SK-MEL-5 (cell line): Measurements from ENCODE around the gene GRIK4. TPM values are rescaled to one million over a fixed set of nuclear protein-coding genes. Genes with fewer than 3 reads are reported as not detected.

Experiments used
- DNase-seq: peaks from one replicate; pipeline ENCODE4 v3.0.0-alpha.2; 2016; ENCODE audit warnings: low read depth, low spot score
- in situ Hi-C: cut with HindIII; loops from 2 replicates; pipeline ENCODE4 v1.10.0; 2016; ENCODE audit warnings: low sequenced_read_pairs, high pct_unique_total_duplicates, low pct_unique_long_range_greater_than_20kb
- total RNA-seq: library from RNA; depleted of rRNA; stranded (reverse); fragments of >200 nt; shearing (Covaris generic); gene quantifications from 2 replicates; pipeline ENCODE4 v1.2.3, GENCODE V29; 2014

Gene GRIK4
- total RNA-seq, 1 experiment from 2014 or later = not detected

- DNase-seq = no peak
- in situ Hi-C loops = no loop called here
These were observed 296.0 kb downstream of the GRIK4 start for GRCh38 chr11:120807414-120808150.

DNA sequence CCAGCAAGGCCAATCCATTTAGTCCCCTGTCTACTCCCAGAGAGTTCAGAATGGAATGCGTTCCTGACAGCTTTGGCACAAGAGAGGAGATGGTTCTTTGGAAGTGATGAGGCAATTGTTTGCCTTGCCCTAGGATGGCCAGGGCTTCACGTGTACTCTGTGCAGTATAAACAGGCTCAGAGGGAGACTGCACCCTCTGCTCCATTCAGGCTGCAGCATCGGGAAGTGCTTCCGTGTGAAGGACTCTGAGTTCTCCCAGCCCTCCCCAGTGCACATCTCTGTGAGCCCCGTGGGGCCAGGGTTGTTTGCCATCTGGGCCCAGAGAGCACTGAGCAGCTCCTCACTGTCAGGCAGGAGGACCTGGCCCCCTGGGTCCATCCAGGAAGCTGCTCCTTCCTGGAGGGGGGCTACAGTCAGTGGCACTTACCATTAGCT, 297.1 kb downstream of the GRIK4 start:
- in situ Hi-C loops = no loop called here
- no peak for DNase-seq

DNA sequence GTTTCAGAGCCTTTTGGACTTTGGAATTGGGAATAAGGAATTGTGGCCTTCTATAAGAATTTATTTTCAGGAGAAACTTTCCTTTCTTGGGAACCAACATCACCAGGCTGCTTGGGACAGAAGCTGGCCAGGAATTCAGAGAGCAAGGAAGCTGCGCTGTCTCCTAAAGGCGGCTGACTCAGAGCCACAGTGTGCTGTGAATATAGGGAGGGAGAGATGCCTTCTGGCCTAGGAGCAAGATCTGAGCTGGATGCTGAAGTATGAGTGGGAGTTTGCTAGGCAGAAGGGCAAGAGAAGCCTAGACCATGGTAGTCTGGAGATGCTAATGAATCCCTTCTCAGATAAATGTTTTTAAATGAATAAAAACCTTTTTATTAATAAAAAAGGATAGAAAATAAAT, 298.7 kb downstream of the GRIK4 start:
- in situ Hi-C loops = no loop called here
- DNase-seq = no peak

DNA sequence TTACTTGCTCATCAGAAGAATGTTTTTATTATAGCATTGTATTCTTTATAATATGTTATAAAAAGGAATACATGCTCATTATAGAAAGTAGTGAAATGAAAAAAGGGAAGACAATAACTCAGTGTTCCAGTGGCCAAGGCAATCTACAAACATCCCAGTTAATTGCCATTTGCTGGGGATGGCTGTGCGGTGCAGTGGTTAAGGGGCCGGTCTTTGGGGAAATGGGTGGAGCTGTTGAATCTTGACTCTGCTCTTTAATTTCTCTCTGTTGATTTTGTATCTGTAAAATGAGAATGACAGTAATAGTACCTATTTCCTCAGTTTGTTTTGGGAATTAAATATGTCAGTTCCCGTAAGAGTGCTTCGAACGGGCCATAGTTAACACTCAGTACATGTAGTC, 299.7 kb downstream of the GRIK4 start:
- in situ Hi-C loops = no loop called here
- no peak for DNase-seq

DNA sequence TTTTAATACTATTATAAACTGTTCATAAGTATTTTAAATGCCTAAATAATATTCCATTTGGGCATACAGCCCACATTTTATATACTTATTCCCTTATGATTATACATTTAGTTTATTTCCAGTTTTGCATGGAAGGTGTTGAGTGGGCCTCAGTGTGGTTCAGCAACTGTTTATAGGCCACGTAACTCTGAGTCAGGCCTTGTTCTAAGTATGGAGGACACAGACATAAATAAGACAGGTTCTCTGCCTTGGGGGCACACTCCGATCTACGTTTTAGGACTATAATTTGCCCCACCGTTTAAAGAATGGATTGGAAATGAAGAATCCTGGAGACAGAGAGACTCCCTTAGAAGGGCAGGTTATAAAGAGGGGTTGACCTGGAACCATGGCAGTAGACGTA, 300.2 kb downstream of the GRIK4 start:
- in situ Hi-C loops = no loop called here
- DNase-seq = no peak

DNA sequence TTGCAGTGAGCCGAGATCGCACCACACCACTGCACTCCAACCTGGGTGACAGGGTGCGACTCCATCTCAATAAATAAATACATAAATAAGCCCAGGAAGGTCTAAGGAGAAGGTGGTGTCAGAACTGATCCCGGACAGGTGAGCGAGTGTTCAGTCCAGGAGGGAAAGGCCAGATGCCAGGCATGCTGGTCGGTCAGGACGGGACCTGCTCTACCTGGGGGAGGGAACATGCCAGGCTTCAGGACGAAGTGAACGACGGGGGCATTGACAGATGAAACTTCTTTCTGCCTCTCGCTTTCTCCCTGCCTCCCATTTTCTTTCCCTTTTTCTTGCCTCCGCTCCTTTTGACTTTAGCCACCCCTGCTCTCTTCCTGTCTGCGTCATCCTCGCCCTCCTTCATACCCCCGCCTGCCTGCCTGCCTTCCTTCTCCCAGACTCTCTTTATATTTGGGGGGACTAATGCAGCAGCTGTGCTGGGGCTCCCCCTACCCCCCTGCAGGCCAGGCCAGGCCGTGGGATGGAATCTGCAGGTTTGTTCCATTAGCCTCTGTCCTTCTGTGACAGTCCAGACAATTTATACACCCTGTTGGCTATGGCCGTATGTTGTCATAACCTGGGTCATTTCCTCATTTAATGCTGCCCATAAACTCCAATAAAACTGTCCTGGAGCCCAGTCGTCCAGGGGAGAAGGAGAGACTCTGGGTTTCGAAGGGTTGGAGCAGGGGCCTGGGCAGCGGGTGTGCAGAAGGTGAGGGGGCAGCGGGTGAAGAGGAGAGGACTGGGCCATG, 303.2 kb downstream of the GRIK4 start:
- DNase-seq = no peak
- in situ Hi-C loops = no loop called here

DNA sequence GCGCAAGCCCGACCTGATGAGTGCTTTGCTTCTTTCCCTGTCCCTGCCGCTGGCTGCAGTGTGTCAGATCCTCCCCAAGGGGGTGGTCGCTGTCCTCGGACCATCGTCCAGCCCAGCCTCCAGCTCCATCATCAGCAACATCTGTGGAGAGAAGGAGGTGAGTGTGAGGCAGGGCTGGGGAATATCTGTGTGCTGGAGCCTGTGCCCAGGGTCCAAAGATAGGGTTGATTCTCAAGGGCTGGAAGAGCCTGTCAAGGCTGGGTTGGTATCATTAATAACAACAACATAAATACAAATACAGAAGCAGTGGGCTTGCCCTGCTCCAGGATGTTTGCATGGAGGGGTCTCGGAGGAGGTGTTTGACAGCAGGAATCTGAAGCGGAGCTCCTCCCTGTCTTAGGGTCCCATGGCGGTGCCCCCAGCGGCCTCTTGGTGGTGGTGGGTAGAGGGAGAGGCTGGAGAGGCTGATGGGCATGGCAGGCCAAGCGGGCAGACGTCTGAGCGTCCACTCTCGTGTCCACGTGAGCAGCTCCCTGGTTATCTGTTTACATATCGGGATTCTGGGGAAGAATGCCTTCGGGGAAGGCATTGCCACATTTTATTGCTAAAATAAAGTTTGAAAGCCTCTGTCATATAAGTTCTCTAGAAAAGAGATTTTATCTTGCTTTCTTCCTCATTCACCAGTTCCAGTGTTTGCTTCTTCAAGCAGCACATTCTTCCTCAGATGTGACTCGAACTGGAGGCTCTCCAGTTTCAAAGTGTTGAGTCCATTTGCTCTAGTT, 304.0 kb downstream of the GRIK4 start:
- in situ Hi-C loops = no loop called here
- no peak for DNase-seq

- no peak for DNase-seq
- in situ Hi-C loops = no loop called here
These were observed 304.6 kb downstream of the GRIK4 start for GRCh38 chr11:120816176-120816575.

DNA sequence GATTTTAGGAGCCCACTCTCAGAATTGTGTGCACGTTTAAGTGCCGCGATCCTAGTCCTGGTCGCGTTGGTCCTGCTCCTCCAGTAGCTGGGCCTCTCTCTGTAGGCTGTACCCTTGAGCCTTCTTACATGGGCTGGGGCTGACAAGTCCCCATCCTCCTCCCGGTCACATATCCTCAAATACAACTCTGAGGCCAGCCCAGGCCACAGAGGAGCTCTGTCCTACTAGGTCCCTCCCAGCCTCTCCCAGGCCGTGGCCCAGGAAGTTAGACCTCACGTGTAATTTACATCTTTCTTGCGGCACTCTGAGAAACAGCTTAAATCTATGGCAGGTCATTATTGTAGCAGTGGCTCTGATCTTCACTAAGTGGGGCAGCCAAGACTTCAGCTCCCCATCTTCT, 305.2 kb downstream of the GRIK4 start:
- in situ Hi-C loops = no loop called here
- DNase-seq = no peak

GRCh38 chr11:120817158-120817557, 305.6 kb downstream of the GRIK4 start:
- no peak for DNase-seq
- in situ Hi-C loops = no loop called here

DNA sequence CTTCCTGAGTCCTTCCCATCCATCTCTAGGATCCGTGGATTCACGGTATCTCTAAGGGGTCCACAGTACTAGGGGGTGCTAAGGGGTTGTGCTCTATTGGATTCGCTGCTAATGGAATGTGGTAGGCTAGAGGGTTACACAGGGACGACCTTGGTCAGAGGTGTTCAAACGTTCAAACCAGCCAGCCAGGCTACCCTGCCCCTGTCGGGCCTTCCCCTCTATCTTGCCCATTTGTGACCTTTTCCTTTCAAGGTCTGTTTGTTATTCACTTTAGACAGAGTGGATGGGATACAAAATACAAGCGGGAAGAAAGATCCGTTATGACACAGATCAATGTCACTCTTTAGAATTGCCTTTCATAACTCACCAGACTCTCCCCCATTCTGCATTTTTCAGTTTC, 306.5 kb downstream of the GRIK4 start:
- in situ Hi-C loops = no loop called here
- no peak for DNase-seq

DNA sequence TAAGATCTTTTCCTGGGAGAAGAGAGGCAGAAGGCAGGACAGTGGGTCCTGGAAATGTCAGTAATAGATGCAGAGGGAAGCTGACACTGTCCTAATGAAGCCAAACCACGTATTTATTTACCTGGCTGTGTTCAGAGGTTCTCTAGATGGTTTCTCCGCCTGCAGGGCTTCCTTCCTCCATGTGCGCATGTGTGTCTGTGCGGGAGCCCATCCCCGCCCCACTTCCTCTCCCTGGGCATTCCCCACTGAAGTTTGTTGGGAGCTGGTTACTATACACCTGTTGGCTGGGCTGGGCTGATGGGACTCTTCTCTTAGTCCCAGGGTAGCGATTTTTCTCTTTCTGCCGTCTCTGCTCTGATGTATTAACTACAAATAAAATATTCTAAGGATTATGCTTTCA, 307.5 kb downstream of the GRIK4 start:
- in situ Hi-C loops = no loop called here
- no peak for DNase-seq

DNA sequence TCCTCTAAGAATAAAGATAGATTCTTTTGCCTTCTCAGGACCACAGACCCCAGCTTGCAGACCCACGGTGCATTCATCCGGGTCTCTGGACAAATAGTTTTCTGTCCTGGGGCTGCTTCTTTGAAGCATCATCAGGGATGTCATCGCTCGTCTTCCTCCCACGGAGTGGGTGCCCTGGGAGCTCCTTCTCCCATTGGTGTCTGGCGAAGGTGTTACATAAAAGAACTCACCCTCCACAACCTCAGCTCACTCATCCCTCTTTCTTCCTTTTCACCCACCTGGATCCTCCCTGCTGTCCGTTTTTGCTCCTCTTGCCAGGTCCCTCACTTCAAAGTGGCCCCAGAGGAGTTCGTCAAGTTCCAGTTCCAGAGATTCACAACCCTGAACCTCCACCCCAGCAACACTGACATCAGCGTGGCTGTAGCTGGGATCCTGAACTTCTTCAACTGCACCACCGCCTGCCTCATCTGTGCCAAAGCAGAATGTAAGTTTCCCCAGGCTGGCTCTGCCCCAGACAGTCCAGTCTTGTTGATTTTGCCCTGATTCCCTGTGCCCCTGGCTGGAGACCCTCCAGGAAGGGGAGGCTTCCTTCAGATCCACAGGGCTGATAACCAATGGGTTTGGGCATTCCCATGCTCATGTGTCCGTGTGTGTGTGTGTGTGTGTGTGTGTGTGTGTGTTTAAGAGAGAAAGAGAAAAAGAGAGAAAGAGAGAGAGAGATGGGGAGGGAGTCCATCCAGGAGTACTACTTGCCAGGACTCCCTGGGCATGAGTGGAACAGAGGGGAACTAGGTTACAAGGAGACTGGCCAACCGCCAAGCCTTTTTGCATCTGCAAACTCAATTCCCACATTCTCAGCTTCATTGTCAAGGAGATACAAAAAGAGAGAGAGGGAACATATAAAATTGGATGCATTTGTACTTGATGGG, 308.2 kb downstream of the GRIK4 start:
- in situ Hi-C loops = no loop called here
- DNase-seq = no peak

GRCh38 chr11:120823159-120823558, 311.6 kb downstream of the GRIK4 start:
- in situ Hi-C loops = no loop called here
- DNase-seq = no peak

DNA sequence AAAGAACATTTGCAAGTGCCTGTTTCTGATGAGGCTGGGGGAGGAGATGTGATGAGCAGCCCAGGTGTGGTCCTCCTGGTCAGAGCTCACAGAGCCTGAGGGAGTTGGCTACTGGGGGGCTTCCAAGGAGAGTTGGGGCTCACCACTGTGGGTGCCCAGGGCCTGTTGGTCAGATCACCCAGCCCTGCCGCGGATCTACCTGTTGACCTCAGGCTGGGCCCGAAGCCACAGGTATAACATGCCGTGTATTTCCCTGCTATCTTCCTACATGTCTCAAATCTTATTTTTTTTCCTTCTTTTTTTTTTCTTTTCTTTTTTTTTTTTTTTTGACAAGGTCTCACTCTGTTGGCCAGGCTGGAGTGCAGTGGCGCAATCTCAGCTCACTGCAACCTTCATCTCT, 312.7 kb downstream of the GRIK4 start:
- DNase-seq = no peak
- in situ Hi-C loops = no loop called here

GRCh38 chr11:120827198-120827597, 315.6 kb downstream of the GRIK4 start:
- in situ Hi-C loops = no loop called here

GRCh38 chr11:120827820-120828219, 316.3 kb downstream of the GRIK4 start:
- DNase-seq = peak; percentile 21
- in situ Hi-C loops = no loop called here

More at GRCh38 chr11:120827198-120827597, 315.6 kb downstream of the GRIK4 start:
- no peak for DNase-seq
